ENCODE data around the gene RSPH9.

Gene RSPH9

DNA sequence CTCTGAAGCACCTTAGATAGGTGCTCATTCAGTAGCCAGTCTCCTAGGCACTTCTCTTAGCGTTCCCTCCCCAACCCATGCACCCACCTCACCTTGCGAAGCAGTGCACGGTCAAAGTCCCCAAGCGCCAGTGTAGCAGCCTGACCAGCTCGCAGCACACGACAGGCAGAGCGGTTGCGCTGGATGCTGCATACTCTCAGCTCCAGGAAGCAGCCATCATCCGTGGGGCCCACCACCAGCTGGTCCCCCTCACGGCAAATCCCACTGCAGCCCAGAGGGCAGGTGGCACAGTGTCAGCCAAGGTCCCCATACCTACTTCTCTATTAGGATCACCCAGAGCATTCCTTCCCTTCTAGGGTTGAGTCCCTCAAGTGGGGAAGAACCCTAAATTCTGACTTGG is 22.3 kb upstream of the RSPH9 start:
- H3K4me3 ChIP-seq (ENCODE audit: low read depth, low read length), result no peak overlapping the region
- TF ChIP-seq, protein P1, sequence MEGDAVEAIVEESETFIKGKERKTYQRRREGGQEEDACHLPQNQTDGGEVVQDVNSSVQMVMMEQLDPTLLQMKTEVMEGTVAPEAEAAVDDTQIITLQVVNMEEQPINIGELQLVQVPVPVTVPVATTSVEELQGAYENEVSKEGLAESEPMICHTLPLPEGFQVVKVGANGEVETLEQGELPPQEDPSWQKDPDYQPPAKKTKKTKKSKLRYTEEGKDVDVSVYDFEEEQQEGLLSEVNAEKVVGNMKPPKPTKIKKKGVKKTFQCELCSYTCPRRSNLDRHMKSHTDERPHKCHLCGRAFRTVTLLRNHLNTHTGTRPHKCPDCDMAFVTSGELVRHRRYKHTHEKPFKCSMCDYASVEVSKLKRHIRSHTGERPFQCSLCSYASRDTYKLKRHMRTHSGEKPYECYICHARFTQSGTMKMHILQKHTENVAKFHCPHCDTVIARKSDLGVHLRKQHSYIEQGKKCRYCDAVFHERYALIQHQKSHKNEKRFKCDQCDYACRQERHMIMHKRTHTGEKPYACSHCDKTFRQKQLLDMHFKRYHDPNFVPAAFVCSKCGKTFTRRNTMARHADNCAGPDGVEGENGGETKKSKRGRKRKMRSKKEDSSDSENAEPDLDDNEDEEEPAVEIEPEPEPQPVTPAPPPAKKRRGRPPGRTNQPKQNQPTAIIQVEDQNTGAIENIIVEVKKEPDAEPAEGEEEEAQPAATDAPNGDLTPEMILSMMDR (IDR thresholded peaks at IDR 0.05; ENCODE audit: borderline replicate concordance, insufficient read depth, low read depth, low read length), result no peak

DNA sequence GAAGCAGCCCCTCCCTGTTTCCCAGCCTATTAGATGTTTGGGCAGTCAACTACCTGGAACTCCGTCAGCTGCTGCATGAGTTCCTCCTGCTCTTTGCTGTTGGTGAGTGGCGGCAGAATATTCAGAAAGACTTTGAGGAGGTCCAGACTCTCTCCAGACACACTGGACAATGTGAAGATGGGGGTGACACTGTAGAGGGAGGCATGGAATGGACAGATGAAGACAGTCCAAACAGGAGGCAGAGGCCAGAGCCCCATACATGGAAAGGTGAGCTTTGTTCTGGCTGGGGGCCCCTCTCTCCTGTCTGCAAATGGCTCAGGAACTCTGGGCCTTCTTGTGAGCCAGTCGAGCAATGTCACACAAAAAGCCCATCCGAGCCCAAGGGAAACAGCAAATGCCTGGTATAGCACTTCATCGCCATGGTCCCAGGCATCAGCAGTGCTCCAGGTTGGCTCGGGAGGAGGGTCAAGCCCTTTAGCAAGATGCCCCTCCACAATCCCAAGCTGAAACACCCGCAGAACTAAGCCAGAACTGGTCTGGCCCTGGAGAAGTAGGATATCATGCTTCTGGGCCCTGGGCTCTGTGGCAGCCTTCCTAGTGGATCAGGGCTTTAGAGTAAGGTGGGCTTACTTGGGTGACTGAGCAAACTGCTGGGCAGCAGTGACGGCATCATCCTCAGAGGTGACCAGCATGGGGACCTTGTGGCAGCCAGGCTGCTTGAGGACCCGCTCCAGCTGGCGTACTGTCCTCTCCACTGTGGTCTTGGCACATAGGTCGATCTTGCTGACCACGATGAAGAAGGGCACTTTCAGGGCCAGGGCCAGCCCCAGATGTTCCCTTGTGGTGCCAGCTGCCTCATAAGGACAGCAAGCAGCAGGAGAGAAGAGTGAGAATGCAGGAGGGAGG is 20.7 kb upstream of the RSPH9 start:
- no peak overlapping the region for H3K4me3 ChIP-seq (ENCODE audit: low read depth, low read length)
- TF ChIP-seq, protein P1 (IDR thresholded peaks at IDR 0.05; ENCODE audit: borderline replicate concordance, insufficient read depth, low read depth, low read length), result no peak

DNA sequence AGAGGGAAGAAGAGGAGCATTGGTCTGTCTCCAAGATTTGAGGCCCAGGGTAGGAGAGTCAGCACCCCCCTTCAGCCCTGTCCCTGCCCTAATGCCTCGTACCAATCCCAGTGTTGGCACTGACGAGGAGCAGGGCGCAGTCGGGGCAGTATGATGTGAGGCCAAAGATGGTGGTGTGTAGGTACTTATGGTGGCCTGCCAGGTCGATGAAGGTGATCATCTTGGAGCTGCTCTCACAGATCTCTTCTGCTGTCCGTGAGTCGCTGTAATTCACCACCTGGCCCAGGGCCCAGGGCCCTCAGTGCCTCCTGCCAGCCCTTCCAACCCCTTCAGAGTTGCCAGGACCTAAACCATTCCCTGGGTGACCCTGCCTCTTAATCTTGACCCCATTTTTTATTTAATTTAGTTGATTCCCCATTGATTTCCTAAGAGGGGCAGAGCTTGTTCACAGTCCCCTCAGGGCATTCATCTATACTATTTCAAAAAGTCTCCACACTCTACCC is 20.0 kb upstream of the RSPH9 start:
- no peak overlapping the region for H3K4me3 ChIP-seq (ENCODE audit: low read depth, low read length)
- TF ChIP-seq, protein P1 (IDR thresholded peaks at IDR 0.05; ENCODE audit: borderline replicate concordance, insufficient read depth, low read depth, low read length), result no peak

DNA sequence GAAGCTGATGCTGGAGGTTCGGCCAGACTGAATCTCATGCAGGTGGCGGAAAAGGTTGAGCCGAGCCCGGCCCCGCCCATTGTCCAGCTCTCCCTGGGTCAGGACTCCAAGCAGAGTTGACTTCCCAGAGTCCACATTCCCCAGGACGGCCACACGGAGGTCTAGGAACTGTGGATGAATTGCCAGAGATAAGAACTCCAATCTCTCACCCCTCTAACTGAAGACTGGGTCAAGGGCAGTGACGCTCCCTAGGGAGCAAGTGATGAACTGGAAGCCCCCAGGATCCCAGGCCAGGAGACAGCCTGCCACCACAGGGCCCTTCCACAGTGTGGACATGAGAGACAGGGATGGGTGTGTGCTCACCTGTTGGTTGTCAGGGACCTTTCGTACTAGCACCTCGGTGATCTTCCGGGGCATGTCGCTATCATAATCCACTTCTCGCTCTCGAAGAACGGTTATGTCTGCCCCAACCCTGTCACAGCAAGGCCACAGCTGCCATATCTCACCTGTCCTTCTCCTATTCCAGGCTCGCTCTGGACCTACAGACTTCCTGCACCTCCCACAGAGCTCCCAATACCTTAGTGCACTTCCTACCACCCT is 19.3 kb upstream of the RSPH9 start:
- TF ChIP-seq, protein P1 (IDR thresholded peaks at IDR 0.05; ENCODE audit: borderline replicate concordance, insufficient read depth, low read depth, low read length), result no peak
- H3K4me3 ChIP-seq (ENCODE audit: low read depth, low read length), result no peak overlapping the region

DNA sequence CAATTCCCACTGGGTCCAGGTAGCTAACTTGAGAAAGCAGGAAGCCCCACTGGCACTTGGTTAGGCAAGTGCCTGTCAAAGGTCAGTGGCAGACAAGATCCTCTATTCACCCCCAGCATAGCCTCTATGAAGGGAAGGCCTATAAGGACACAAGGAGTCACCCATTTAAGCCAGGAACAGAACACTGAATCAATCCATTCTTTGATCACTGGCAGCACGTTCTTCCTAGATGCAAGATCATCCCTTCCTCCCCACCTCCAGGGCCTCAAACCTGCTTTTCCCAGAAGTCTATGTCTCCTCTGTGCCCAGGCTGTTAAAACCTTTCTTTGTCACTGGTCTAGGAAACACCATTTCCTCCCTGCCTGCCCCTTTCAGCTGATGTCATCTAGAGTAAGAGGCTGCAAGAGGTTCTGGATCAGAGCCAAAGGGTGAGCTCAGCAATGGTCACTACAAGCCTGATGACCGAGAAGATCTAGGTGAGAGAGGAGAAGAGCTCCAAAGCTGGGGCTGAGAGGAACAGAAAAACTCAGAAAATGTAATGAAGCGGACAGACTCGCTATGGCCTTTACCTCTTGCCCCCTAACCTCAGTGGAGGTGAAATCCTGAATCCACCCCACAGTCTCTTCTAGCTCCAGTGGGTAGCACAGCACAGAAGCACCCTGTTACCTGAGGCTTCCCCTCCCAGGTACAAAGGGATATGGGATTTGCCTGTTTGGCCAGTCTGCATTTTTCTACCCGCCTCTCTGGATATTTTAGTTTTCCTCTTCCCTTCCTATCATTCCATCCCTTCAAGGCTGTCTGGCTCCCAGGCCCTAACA is 17.6 kb upstream of the RSPH9 start:
- no peak overlapping the region for H3K4me3 ChIP-seq (ENCODE audit: low read depth, low read length)
- TF ChIP-seq, protein P1 (IDR thresholded peaks at IDR 0.05; ENCODE audit: borderline replicate concordance, insufficient read depth, low read depth, low read length), result no peak

DNA sequence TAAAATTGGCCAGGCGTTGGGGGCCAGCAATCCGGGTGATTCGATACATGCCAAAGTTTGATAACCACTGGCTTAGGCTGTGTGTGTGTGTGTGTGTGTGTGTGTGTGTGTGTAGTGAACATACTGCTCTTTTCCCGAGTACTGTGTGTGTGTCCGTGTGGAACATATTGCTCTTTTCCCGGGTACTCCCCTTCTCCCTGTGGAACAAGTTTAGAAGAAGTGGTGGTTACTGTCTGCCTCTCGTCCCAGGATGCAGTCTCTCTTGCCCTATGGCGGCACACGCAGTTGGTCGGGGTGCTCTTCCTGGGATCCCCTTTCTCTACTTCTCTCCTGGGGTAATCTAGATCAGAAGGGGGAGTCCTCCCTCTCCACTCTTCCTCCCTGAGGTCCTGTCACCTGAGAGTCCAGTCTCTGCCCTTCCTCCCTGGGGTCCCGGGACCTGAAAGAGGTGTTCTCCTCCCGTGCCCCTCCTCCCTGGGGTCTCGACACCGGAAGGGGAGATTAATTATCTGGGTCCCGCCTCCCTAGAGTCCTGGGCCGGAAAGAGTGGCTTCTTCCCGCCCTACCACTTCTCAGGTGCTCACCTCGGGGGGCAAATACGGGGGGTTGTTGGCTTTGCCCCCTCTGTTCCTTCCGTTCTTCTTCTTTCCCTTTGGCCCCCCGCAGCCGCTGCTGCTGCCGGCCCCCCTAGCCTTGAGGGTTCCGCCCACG is 16.3 kb upstream of the RSPH9 start:
- H3K4me3 ChIP-seq (ENCODE audit: low read depth, low read length), result peak overlapping the region; percentile 68
- TF ChIP-seq, protein P1 (IDR thresholded peaks at IDR 0.05; ENCODE audit: borderline replicate concordance, insufficient read depth, low read depth, low read length), result no peak

All from GM12875 (cell line).